Spleen (tissue), 11 donors: Measurements from ENCODE around the gene DHRS4. TPM values are rescaled to one million over a fixed set of nuclear protein-coding genes. Genes with fewer than 3 reads are reported as not detected.
A peak's percentile ranks its signal among the peaks of the same experiment; 100 is the strongest.
"Not testable (repeated sequence)": the region's sequence is repeated elsewhere in the genome, so short reads cannot be mapped to it uniquely, and the experiment has no call there.

Experiments used
- DNase-seq: peaks from one replicate; pipeline ENCODE4 v3.0.0-alpha.2; 2020
- H3K27ac ChIP-seq, 8 donors: fragments of 200-600 bp; sonication (generic) in 7 of 8; 1 replicate in 4 of 8; 2 replicates in 4 of 8; pipeline versions ENCODE4 v1.5.0 to v1.8.0; 2016 to 2021; ENCODE audit warnings: inconsistent platforms in 4 of 8, mild to moderate bottlenecking in 4 of 8, moderate library complexity in 1 of 8
- H3K27me3 ChIP-seq, 7 donors: fragments of 200-600 bp; sonication (generic) in 6 of 7; replicated peaks in 1 of 7; 1 replicate in 4 of 7; 2 replicates in 3 of 7; pipeline versions ENCODE4 v1.5.0 to v1.8.0; 2016 to 2021; ENCODE audit warnings: inconsistent platforms in 3 of 7, mild to moderate bottlenecking in 1 of 7
- H3K36me3 ChIP-seq, 6 donors: fragments of 200-600 bp; sonication (generic) in 5 of 6; 1 replicate in 4 of 6; 2 replicates in 2 of 6; pipeline versions ENCODE4 v1.5.0 to v1.8.0; 2016 to 2021; ENCODE audit warnings: inconsistent platforms in 2 of 6
- H3K4me1 ChIP-seq, 6 donors: fragments of 200-600 bp; sonication (generic) in 5 of 6; 1 replicate in 3 of 6; 2 replicates in 3 of 6; pipeline versions ENCODE4 v1.5.0 to v1.8.0; 2016 to 2021; ENCODE audit warnings: inconsistent platforms in 3 of 6
- H3K4me3 ChIP-seq, 8 donors: fragments of 200-600 bp; sonication (generic) in 7 of 8; 1 replicate in 4 of 8; 2 replicates in 4 of 8; pipeline versions ENCODE4 v1.5.0 to v1.8.0; 2016 to 2021; ENCODE audit warnings: inconsistent platforms in 4 of 8, mild to moderate bottlenecking in 4 of 8, moderate library complexity in 2 of 8
- H3K9me3 ChIP-seq, 8 donors: fragments of 200-600 bp; sonication (generic) in 7 of 8; 1 replicate in 4 of 8; 2 replicates in 4 of 8; pipeline versions ENCODE4 v1.5.0 to v1.8.0; 2016 to 2021; ENCODE audit warnings: inconsistent platforms in 4 of 8
- POLR2A ChIP-seq, 3 donors: fragments of 450-650 bp; IDR thresholded peaks; one replicate each; pipeline ENCODE4 v1.5.1; 2017; ENCODE audit warnings: antibody characterized with exemption in 3 of 3, mild to moderate bottlenecking in 1 of 3
- POLR2AphosphoS5 ChIP-seq, 3 donors: sonication (generic); formaldehyde crosslinking; IDR thresholded peaks; one replicate each; pipeline ENCODE4 v1.5.1; 2017; ENCODE audit warnings: antibody characterized with exemption in 3 of 3
- WGBS, 5 donors: extraction: QIAGEN DNeasy Blood & Tissue Kit in 3 of 5; methylation state at CpG; one replicate each; pipeline versions ENCODE4 v1.1.5 to v1.1.7; 2013 to 2018; 5-methylcytosine and 5-hydroxymethylcytosine counted together
- intact Hi-C: fragments of 100-400 bp; cut with DNase I; formaldehyde crosslinking; loops from one replicate; pipeline ENCODE4 v1.15.0; 2023; ENCODE audit warnings: low total_unique reads
- polyA plus RNA-seq, 3 donors: library from polyadenylated mRNA; stranded (reverse); fragments of 200-250 nt; gene quantifications; one replicate each; pipeline ENCODE4 v1.2.1, GENCODE V29; 2013
- total RNA-seq, 7 donors: library from RNA; depleted of rRNA in 3 of 7; stranded (reverse); fragments of >200 nt in 3 of 7; fragmentation: NEBNext Ultra II Directional in 4 of 7; extraction: Animal tissue kit (Norgen Biotek cat#: 25700) in 4 of 7; gene quantifications; one replicate each; pipeline versions ENCODE4 v1.1.0 to v1.2.1, GENCODE V29; 2016 to 2021
- donor health status: healthy with polysubstance abuse.
- donor health status: DM: no; HTN: no; CAD: no; lungs with moderate emphysema.
- donor health status: DM: no; HTN: no; CAD: no.
- donor health status: Bipolar disorder and iron deficiency.
- donor health status: healthy.
- donor health status: DM: no; HTN: no; CAD: no.
- donor health status: DM: yes; HTN: yes; CAD: no.

Gene DHRS4
- total and polyA plus RNA-seq, 10 donors, result 15.5 to 59.9 (median 27.0) TPM

DNA sequence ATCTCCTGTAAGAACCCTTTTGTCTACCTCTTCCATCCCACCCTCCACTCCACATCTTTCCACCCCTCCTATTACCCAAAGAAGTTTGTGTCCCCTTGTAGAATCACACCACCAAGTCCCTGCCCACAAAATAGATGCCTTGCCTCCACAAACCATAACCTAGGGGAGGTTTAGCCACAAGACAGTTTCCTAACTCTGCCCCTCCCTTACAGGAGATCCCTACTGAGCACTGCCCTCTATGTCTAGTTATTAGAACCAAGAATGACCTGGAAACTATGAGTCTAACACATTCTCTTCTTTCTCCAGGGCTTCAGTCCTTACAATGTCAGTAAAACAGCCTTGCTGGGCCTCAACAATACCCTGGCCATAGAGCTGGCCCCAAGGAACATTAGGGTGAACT, 47.5 kb downstream of the DHRS4 start:
- H3K27ac ChIP-seq, intact Hi-C loops, H3K4me3 ChIP-seq, H3K36me3 ChIP-seq, H3K4me1 ChIP-seq, DNase-seq, H3K27me3 ChIP-seq, H3K9me3 ChIP-seq: not testable (repeated sequence)

GRCh38 chr14:24001679-24002078, 48.1 kb downstream of the DHRS4 start:
- H3K4me1 ChIP-seq, H3K36me3 ChIP-seq, H3K27me3 ChIP-seq, H3K27ac ChIP-seq, DNase-seq, H3K9me3 ChIP-seq, intact Hi-C loops, H3K4me3 ChIP-seq: not testable (repeated sequence)
- 60 to 100% methylated on average over 1 of the region's 2 CpGs; no CpG with 5 or more reads in 3 of the 5 donors for WGBS, 5 donors

GRCh38 chr14:24006471-24006816, 52.9 kb downstream of the DHRS4 start:
- H3K36me3 ChIP-seq, intact Hi-C loops: not testable (repeated sequence)
- WGBS, 5 donors, result 0 to 1% methylated on average over 5 to 6 of the region's 15 CpGs; no CpG with 5 or more reads in 3 of the 5 donors

DNA sequence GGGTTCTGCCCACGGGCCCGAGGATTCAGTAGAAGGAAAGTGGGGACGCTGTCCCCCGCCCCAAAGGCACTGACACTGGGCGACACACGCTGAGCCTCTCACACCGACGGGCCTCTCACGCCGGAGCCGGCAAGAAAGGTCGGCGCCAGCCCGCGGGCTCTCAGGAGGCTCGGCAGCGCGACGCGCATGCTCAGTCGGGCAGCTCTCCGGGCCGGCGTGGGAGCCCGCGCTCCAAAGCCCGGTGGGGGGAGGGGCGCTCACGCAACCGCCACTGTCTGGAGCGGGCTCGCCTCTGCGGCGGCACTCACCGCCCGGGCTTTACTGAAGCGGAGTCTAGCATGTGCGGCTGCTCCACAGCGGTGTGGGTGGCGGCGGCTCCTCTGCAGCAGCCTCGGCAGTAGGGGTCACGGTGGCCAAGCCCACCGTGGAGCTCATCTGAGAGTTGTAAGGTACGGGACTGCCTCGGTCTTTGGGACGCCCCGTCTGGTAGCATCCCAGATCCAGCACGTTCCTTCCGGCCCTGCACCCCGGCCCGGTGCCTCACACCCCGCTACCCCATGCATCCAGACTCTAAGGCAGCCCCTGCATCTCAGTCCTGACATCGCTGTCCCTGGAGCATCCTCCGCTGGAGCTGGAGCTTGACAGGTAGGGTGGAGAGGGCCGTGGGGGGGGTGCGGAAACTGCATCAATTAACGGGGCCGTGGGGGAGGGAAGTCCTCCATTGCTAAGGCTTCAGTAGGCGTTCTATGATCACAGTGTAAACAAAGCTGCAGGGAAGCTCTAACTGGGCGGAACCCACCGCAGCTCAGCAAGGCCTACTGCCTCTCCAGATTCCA, 53.5 kb downstream of the DHRS4 start:
- peak; percentile 89 for DNase-seq
- intact Hi-C loops, H3K27me3 ChIP-seq, H3K36me3 ChIP-seq, H3K9me3 ChIP-seq: not testable (repeated sequence)
- TF ChIP-seq POLR2AphosphoS5 (IDR thresholded peaks at IDR 0.05), result peak in 2 of 3 donors; percentile 39 to 41
- 2 to 12% (median 4%) methylated on average over 15 to 60 of the region's 62 CpGs for WGBS, 5 donors
- peak overlapping the region in 7 of 8 donors; percentile 36 to 80 (median 63) for H3K27ac ChIP-seq
- H3K4me1 ChIP-seq, result peaks cover 0 to 22% (median 0%) of the 10 kb centered on the region in 6 donors
- H3K4me3 ChIP-seq, result peak overlapping the region in 7 of 8 donors; percentile 32 to 65 (median 46)

More at GRCh38 chr14:24006471-24006816, 52.9 kb downstream of the DHRS4 start:
- H3K4me3 ChIP-seq, result peak overlapping the region in 7 of 8 donors; percentile 32 to 65 (median 46)
- peak overlapping the region in 6 of 8 donors; percentile 61 to 80 (median 64) for H3K27ac ChIP-seq
- H3K27me3 ChIP-seq, DNase-seq, H3K9me3 ChIP-seq: not testable (repeated sequence)
- H3K4me1 ChIP-seq, result peaks cover 0 to 22% (median 0%) of the 10 kb centered on the region in 6 donors

DNA sequence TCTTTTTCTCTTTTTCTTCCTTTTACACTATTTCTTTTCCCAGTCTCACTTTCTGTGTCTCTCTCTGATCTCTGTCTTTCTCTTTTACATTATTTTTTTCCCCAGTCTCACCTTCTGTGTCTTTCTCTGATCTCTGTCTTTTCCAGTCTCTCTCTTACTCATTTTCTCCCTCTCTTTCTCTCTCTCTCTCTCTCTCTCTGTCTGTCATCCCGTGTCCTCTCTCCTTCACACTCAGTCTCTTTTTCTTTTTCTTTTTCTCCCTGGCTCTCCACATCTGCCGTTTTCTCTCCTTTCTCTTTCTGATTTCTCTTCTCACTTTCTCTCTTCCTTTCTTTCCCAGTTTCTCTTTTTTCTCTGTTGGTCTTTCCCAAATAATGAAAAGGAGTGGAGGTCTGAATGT, 57.5 kb downstream of the DHRS4 start:
- 60 to 75% (median 63%) methylated on average over 2 of the region's 2 CpGs for WGBS, 5 donors
- Histone ChIP-seq H3K4me3 (no peak overlapping the region), H3K9me3 (no peaks in the 10 kb centered on the region), H3K4me1 (peaks cover 0 to 29% (median 8%) of the 10 kb centered on the region in 6 donors), H3K36me3 (no peaks in the 10 kb centered on the region), H3K27me3 (no peaks in the 10 kb centered on the region), H3K27ac (no peak overlapping the region)
- no peak for DNase-seq
- intact Hi-C loops, result loop anchor here (5.0 kb wide), 1 partner anchor 81 kb away; the partner anchor contains the start of gene PCK2
- TF ChIP-seq POLR2A (IDR thresholded peaks at IDR 0.05), result no peak

DNA sequence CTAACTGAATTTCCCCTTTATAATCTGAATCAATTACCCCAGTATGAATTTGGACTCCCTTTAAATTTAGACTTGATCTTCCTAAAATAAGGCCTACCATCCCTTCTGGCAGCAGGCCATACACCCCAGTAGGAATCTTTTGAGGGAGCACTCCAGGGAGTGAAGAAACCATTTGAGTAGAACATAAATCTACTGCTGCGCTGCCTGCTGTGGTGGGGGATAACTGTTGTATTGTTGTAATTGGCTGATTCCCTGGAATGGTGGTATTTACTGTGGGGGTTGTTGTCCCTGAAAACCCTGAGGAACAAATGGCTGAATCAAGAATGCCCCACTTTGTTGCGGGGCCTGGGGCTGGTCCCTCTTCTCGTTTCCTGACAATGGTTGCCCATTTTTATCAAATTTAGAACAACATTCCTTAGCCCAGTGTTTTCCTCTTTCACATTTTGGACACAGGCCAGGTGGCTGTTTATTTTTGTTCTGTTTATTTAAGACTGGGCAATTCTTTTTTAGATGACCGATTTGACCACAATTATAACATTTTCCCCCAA, 59.2 kb downstream of the DHRS4 start:
- WGBS, 5 donors, result 79 to 90% (median 85%) methylated on average over 4 of the region's 4 CpGs
- H3K27ac ChIP-seq, H3K27me3 ChIP-seq, H3K4me3 ChIP-seq, DNase-seq, H3K36me3 ChIP-seq, H3K9me3 ChIP-seq: not testable (repeated sequence)
- peaks cover 0 to 21% (median 8%) of the 10 kb centered on the region in 6 donors for H3K4me1 ChIP-seq
- intact Hi-C loops, result loop anchor here (5.0 kb wide), 1 partner anchor 80 kb away; the partner anchor contains the start of gene PCK2
